Endothelial cell of coronary artery (primary cell): ENCODE results near the gene ALDH8A1. TPM values are rescaled to one million over a fixed set of nuclear protein-coding genes. Genes with fewer than 3 reads are reported as not detected.

Experiments
- total RNA-seq: library from RNA; depleted of rRNA; stranded (reverse); fragments of >200 nt; gene quantifications from 2 replicates; pipeline ENCODE4 v1.2.3, GENCODE V29; 2014

ALDH8A1 gene
- 0.18 and 0.38 TPM in 2 replicates for total RNA-seq

DNA sequence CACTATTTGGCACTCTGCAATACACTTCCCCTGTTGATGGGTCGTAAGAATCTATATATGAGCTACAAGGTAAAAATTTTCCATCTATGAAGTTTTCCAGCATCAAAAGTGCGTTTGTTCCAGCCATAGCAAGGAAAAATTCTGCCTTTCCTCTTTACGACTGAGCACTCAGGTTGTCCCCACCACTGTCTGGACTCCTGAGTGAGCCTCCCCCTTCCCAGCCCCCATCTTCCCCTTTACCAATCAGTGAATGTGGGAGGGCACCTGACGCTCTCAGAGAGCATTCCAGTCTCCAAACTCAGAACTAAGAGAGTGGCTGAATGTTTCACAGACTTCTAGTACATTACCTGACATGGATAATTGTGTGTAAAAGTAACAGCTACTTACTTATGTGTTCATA lies at the start of gene ALDH8A1:
TSS of gene ALDH8A1 (minus strand) at position 175 of the 400 bp plus-strand sequence. CDS start at position 127, 48 bp downstream.

Other genes starting within 250 kb of the ALDH8A1 start
- gene HBS1L, start 104.7 kb upstream of the ALDH8A1 start, total RNA-seq: 123 and 133 TPM in 2 replicates
- 0.09 and 0.19 TPM in 2 replicates for gene MYB, start 231.2 kb upstream of the ALDH8A1 start, total RNA-seq